Measurements from ENCODE around the gene TRAPPC14.
"Not testable (repeated sequence)": the region's sequence is repeated elsewhere in the genome, so short reads cannot be mapped to it uniquely, and the experiment has no call there.

Gene TRAPPC14

GRCh38 chr7:100195901-100196322, 37.4 kb upstream of the TRAPPC14 start:
- not testable (repeated sequence) for H2AFZ ChIP-seq (ENCODE audit: low read length); H2BK120ac ChIP-seq (ENCODE audit: low read depth, low read length); H3K9me3 ChIP-seq (replicated peaks in 1 of 2; ENCODE audit: control insufficient read depth in 2 of 2, insufficient read depth in 1 of 2, low read depth in 1 of 2, low read length in 2 of 2); H3K79me1 ChIP-seq (ENCODE audit: low read depth, low read length); H3K4ac ChIP-seq (ENCODE audit: low read length); H2AK5ac ChIP-seq (ENCODE audit: low read depth, low read length); H3K14ac ChIP-seq (ENCODE audit: low read length); DNase-seq (ENCODE audit: low spot score); H2BK12ac ChIP-seq (ENCODE audit: low read length); H3K27ac ChIP-seq (replicated peaks; ENCODE audit: low read length); H2BK15ac ChIP-seq (ENCODE audit: low read length); H3K9ac ChIP-seq (ENCODE audit: low read depth, low read length, poor library complexity); H3K27me3 ChIP-seq (ENCODE audit: control insufficient read depth in 3 of 3, insufficient read depth in 3 of 3, low read depth in 1 of 3, low read length in 3 of 3); H4K91ac ChIP-seq (ENCODE audit: low read depth, low read length, poor library complexity); H3K4me3 ChIP-seq (ENCODE audit: low read length in 2 of 2); H2BK5ac ChIP-seq (ENCODE audit: low read length); H3K23ac ChIP-seq (ENCODE audit: low read depth, low read length, poor library complexity); H3K36me3 ChIP-seq (replicated peaks in 1 of 2; ENCODE audit: control insufficient read depth in 2 of 2, insufficient read depth in 2 of 2, low read length in 2 of 2); H3K4me1 ChIP-seq (ENCODE audit: control insufficient read depth in 2 of 2, insufficient read depth in 1 of 2, low read depth in 1 of 2, low read length in 2 of 2); H3K18ac ChIP-seq (ENCODE audit: low read length); H3K4me2 ChIP-seq (ENCODE audit: insufficient read depth, low read length, poor library complexity, severe bottlenecking); H4K8ac ChIP-seq (ENCODE audit: low read depth, low read length)
- no CpG with 5 or more reads among the region's 6 CpGs for whole genome bisulfite sequencing, 2 donors (ENCODE audit: extremely low coverage in 2 of 2, insufficient read length in 2 of 2, insufficient replicate concordance in 1 of 2)

GRCh38 chr7:100195222-100195621, 36.7 kb upstream of the TRAPPC14 start:
- H2BK120ac ChIP-seq (ENCODE audit: low read depth, low read length), result no peak overlapping the region
- H2BK12ac ChIP-seq (ENCODE audit: low read length), result no peak overlapping the region
- H3K79me1 ChIP-seq (ENCODE audit: low read depth, low read length), result no peaks in the 10 kb centered on the region
- H4K91ac ChIP-seq (ENCODE audit: low read depth, low read length, poor library complexity), result no peak overlapping the region
- no peak overlapping the region for H4K8ac ChIP-seq (ENCODE audit: low read depth, low read length)
- no peak overlapping the region for H3K23ac ChIP-seq (ENCODE audit: low read depth, low read length, poor library complexity)
- no peaks in the 10 kb centered on the region for H3K9me3 ChIP-seq (replicated peaks in 1 of 2; ENCODE audit: control insufficient read depth in 2 of 2, insufficient read depth in 1 of 2, low read depth in 1 of 2, low read length in 2 of 2)
- H2AK5ac ChIP-seq (ENCODE audit: low read depth, low read length), result no peak overlapping the region
- no peak overlapping the region for H3K14ac ChIP-seq (ENCODE audit: low read length)
- DNase-seq (ENCODE audit: low spot score), result no peak
- peaks cover 0 to 2% of the 10 kb centered on the region in 2 donors for H3K4me1 ChIP-seq (ENCODE audit: control insufficient read depth in 2 of 2, insufficient read depth in 1 of 2, low read depth in 1 of 2, low read length in 2 of 2)
- no peak overlapping the region for H3K4ac ChIP-seq (ENCODE audit: low read length)
- H3K9ac ChIP-seq (ENCODE audit: low read depth, low read length, poor library complexity), result no peak overlapping the region
- H3K18ac ChIP-seq (ENCODE audit: low read length), result no peak overlapping the region
- WGBS, 2 donors (ENCODE audit: extremely low coverage in 2 of 2, insufficient read length in 2 of 2, insufficient replicate concordance in 1 of 2), result no CpG with 5 or more reads among the region's 2 CpGs
- no peak overlapping the region for H2AFZ ChIP-seq (ENCODE audit: low read length)
- no peak overlapping the region for H2BK15ac ChIP-seq (ENCODE audit: low read length)
- no peak overlapping the region for H3K4me3 ChIP-seq (ENCODE audit: low read length in 2 of 2)
- H3K4me2 ChIP-seq (ENCODE audit: insufficient read depth, low read length, poor library complexity, severe bottlenecking), result no peak overlapping the region
- H2BK5ac ChIP-seq (ENCODE audit: low read length), result no peak overlapping the region
- no peak overlapping the region for H3K27ac ChIP-seq (replicated peaks; ENCODE audit: low read length)
- H3K36me3 ChIP-seq (replicated peaks in 1 of 2; ENCODE audit: control insufficient read depth in 2 of 2, insufficient read depth in 2 of 2, low read length in 2 of 2), result no peaks in the 10 kb centered on the region
- H3K27me3 ChIP-seq (ENCODE audit: control insufficient read depth in 3 of 3, insufficient read depth in 3 of 3, low read depth in 1 of 3, low read length in 3 of 3), result no peaks in the 10 kb centered on the region

DNA sequence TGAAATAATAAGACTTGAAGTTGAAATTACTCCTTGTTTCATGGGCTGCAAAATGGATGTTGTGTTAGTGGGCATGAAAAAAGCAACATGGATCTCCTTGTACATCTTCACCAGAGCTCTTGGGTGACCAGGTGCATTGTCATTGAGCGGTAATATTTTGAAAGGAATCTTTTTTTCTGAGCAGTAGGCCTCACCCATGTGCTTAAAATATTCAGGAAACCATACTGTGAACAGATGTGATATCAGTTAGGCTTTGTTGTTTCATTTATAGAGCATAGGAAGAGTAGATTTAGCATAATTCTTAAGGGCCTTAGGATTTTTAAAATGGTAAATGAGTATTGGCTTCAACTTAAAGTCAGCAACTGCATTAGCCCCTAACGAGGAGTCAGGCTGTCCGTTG, 34.4 kb upstream of the TRAPPC14 start:
- no peak overlapping the region for H2BK12ac ChIP-seq (ENCODE audit: low read length)
- WGBS, 2 donors (ENCODE audit: extremely low coverage in 2 of 2, insufficient read length in 2 of 2, insufficient replicate concordance in 1 of 2), result no CpG with 5 or more reads among the region's 3 CpGs
- no peak overlapping the region for H2AK5ac ChIP-seq (ENCODE audit: low read depth, low read length)
- no peaks in the 10 kb centered on the region for H3K27me3 ChIP-seq (ENCODE audit: control insufficient read depth in 3 of 3, insufficient read depth in 3 of 3, low read depth in 1 of 3, low read length in 3 of 3)
- no peak overlapping the region for H3K23ac ChIP-seq (ENCODE audit: low read depth, low read length, poor library complexity)
- no peak overlapping the region for H3K18ac ChIP-seq (ENCODE audit: low read length)
- no peaks in the 10 kb centered on the region for H3K79me1 ChIP-seq (ENCODE audit: low read depth, low read length)
- no peak for DNase-seq (ENCODE audit: low spot score)
- H3K36me3 ChIP-seq (replicated peaks in 1 of 2; ENCODE audit: control insufficient read depth in 2 of 2, insufficient read depth in 2 of 2, low read length in 2 of 2), result no peaks in the 10 kb centered on the region
- no peak overlapping the region for H3K4me2 ChIP-seq (ENCODE audit: insufficient read depth, low read length, poor library complexity, severe bottlenecking)
- no peak overlapping the region for H3K27ac ChIP-seq (replicated peaks; ENCODE audit: low read length)
- H4K8ac ChIP-seq (ENCODE audit: low read depth, low read length), result no peak overlapping the region
- H3K4me1 ChIP-seq (ENCODE audit: control insufficient read depth in 2 of 2, insufficient read depth in 1 of 2, low read depth in 1 of 2, low read length in 2 of 2), result no peaks in the 10 kb centered on the region
- no peak overlapping the region for H2BK120ac ChIP-seq (ENCODE audit: low read depth, low read length)
- no peak overlapping the region for H3K9ac ChIP-seq (ENCODE audit: low read depth, low read length, poor library complexity)
- H3K14ac ChIP-seq (ENCODE audit: low read length), result no peak overlapping the region
- H3K4ac ChIP-seq (ENCODE audit: low read length), result no peak overlapping the region
- H2BK5ac ChIP-seq (ENCODE audit: low read length), result no peak overlapping the region
- H3K4me3 ChIP-seq (ENCODE audit: low read length in 2 of 2), result no peak overlapping the region
- no peak overlapping the region for H4K91ac ChIP-seq (ENCODE audit: low read depth, low read length, poor library complexity)
- no peak overlapping the region for H2BK15ac ChIP-seq (ENCODE audit: low read length)
- no peaks in the 10 kb centered on the region for H3K9me3 ChIP-seq (replicated peaks in 1 of 2; ENCODE audit: control insufficient read depth in 2 of 2, insufficient read depth in 1 of 2, low read depth in 1 of 2, low read length in 2 of 2)
- H2AFZ ChIP-seq (ENCODE audit: low read length), result no peak overlapping the region

GRCh38 chr7:100192281-100192862, 33.8 kb upstream of the TRAPPC14 start:
- not testable (repeated sequence) for H4K91ac ChIP-seq (ENCODE audit: low read depth, low read length, poor library complexity); H3K4ac ChIP-seq (ENCODE audit: low read length); H3K23ac ChIP-seq (ENCODE audit: low read depth, low read length, poor library complexity); H2BK15ac ChIP-seq (ENCODE audit: low read length); H3K4me3 ChIP-seq (ENCODE audit: low read length in 2 of 2); H3K18ac ChIP-seq (ENCODE audit: low read length); H2BK120ac ChIP-seq (ENCODE audit: low read depth, low read length); H3K27me3 ChIP-seq (ENCODE audit: control insufficient read depth in 3 of 3, insufficient read depth in 3 of 3, low read depth in 1 of 3, low read length in 3 of 3); DNase-seq (ENCODE audit: low spot score); H3K27ac ChIP-seq (replicated peaks; ENCODE audit: low read length); H3K4me2 ChIP-seq (ENCODE audit: insufficient read depth, low read length, poor library complexity, severe bottlenecking); H2AK5ac ChIP-seq (ENCODE audit: low read depth, low read length); H2BK5ac ChIP-seq (ENCODE audit: low read length); H3K9ac ChIP-seq (ENCODE audit: low read depth, low read length, poor library complexity); H2AFZ ChIP-seq (ENCODE audit: low read length); H2BK12ac ChIP-seq (ENCODE audit: low read length); H3K79me1 ChIP-seq (ENCODE audit: low read depth, low read length); H3K4me1 ChIP-seq (ENCODE audit: control insufficient read depth in 2 of 2, insufficient read depth in 1 of 2, low read depth in 1 of 2, low read length in 2 of 2); H3K9me3 ChIP-seq (replicated peaks in 1 of 2; ENCODE audit: control insufficient read depth in 2 of 2, insufficient read depth in 1 of 2, low read depth in 1 of 2, low read length in 2 of 2); H4K8ac ChIP-seq (ENCODE audit: low read depth, low read length); H3K36me3 ChIP-seq (replicated peaks in 1 of 2; ENCODE audit: control insufficient read depth in 2 of 2, insufficient read depth in 2 of 2, low read length in 2 of 2); H3K14ac ChIP-seq (ENCODE audit: low read length)
- WGBS, 2 donors (ENCODE audit: extremely low coverage in 2 of 2, insufficient read length in 2 of 2, insufficient replicate concordance in 1 of 2), result no CpG with 5 or more reads among the region's 6 CpGs

Measured in neuronal stem cell (in vitro differentiated cells).